ENCODE data around the gene SYNDIG1.

The SYNDIG1 gene

DNA sequence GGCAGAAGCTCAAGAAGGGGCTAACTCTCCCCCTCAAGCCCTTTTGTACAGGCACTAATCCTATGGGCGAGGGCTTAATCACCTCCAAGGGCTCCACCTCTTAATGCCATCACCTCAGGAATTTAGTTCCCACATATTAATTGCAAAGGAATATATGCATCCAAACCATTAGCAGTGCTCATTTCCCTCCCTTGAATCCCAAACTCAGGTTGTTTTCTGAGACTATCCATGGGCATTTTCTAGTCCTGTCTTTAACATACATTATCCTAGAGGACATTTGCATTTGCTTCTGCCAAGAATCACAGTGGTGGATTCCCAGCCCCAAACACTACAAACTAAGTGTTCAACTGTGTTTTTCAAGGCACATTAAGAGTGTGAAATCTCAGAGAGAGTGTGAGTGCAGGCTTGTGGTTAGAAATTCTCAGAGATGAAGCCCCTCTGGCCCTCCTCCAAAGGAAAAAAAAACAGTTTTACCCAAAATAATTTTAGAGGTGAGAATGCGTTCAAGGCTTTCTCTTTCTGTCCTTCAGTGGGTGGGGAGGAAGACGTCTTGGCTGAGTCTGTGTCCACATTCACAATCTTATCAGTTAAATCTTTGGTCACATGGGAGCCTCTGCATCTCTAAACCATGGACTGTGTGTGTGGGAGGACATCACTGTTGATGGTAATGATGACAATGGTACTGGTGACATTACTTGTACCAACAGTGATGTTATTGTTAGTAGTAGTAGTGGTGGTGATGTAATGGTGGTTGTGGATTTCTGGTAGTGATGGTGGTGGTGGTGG is 59.3 kb downstream of the SYNDIG1 start:
- no peak for DNase-seq (ENCODE audit: low read depth)

DNA sequence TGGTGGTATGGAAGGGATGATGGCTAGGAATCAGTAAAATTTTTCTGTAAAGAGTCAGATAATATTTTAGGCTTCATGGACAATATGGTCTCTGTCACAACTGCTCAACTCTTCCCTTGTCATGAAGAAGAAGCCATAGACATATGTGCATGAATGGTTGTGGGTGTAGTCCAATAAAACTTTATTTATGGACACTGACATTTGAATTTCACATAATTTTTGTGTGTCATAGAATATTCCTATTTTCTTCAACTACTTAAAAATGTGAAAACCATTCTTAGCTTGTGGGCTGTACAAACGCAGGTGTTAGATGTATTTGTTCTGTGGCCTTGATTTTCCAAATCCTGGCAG is 59.9 kb downstream of the SYNDIG1 start:
- no peak for DNase-seq (ENCODE audit: low read depth)

DNA sequence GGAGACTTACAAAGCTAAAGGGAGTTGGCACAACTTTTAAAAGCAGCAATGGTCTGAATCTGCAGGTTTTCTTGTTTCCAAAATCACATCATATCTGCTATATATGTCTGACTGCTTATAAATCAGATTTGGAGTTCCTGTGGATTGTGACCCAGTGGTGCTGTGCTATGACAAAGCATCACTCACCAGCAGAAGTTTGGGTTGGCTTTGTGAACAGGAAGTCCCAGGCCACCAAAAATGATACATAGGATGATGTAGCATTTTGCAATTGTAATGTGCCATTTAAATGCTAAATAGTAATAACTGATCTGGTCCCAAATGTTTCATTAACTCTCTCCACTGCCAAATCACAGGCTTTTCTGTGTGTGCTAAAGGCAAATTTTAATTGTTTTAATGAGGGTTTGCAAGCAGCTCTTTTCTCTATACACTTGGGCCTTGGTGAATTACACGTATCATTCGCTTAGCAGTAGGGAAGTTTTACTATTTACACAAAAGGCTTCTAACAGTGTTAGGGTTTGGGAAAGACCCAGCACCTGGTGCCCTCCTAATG is 60.8 kb downstream of the SYNDIG1 start:
- no peak for DNase-seq (ENCODE audit: low read depth)

DNA sequence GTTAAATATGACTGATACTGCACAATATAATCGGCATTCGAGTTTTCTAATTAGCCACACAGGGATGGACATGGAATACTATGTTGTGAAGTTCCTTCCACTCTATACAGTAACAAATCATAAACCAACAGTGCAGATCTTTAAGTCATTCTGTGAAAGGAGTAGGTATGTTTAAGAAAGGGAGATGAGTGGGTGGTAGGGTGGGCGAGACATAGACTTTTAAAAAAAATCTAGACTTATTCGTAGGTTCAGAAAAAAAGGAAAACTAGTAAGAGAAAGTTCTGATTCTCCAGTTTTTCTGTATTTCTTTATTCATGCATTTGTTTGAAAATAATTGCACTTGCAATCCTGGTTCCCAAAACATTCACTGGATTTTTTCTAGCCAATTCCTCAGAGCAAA is 61.8 kb downstream of the SYNDIG1 start:
- no peak for DNase-seq (ENCODE audit: low read depth)

DNA sequence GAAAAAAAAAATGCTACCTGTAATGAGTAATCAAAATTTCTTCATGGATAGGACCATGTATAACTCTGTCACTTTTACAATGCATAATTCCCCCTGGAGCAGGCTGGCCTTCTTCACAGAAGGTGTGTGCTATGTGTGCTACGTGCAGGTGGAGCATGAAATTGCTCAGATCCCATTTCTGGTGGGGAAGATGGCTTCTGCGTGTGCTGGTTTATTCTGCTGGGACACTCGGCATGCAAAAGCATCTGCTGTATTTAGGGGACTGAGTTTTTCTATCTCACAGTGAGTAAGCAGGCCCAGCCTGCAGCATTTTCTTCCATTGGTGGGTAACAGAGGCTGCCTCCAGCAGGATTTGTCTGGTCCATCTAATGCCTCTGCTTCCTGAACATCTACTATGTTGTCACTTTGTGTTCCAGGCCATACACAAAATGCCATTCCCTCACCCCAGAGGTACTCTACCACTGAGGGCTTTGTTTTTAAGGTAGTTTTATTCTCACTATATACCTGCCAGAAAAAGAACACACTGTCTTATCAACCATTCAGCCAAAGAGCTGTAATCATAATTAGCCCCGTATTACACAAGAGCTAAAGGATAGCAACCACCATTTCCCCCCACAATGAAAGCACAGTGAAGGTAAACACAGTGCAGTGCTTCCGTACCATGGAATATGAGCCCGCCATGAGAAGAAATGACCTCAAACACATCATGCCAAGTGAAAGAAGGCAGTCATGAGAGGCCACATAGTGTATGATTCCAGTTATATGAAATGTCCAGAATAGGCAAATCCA is 62.4 kb downstream of the SYNDIG1 start:
- no peak for DNase-seq (ENCODE audit: low read depth)

- no peak for DNase-seq (ENCODE audit: low read depth)
These were observed 64.0 kb downstream of the SYNDIG1 start for GRCh38 chr20:24533449-24533848.

- DNase-seq (ENCODE audit: low read depth) = no peak
These were observed 64.9 kb downstream of the SYNDIG1 start for GRCh38 chr20:24534282-24534681.

GRCh38 chr20:24535941-24536730 is 66.7 kb downstream of the SYNDIG1 start:
- no peak for DNase-seq (ENCODE audit: low read depth)

- DNase-seq (ENCODE audit: low read depth) = no peak
These were observed 67.8 kb downstream of the SYNDIG1 start for GRCh38 chr20:24537210-24537609.

DNA sequence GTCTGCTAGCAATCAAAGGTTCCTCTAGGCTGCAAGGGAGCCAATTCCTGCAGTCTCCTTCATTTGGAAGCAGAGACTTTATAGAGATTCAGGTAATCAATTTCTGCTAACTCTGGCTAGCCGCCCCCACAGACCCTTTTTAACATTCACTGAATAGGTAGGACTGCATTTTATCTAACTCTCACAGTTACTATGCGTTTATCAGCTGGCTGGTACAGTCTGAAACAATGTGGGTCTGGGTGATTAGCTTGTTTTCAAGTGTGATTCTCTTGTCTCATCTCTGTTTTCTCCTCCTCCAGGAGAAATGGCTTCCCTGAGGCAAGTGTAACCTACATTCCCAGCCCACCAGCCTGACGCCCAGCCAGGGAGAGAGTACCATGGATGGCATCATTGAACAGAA is 73.3 kb downstream of the SYNDIG1 start:
- DNase-seq (ENCODE audit: low read depth) = no peak

DNA sequence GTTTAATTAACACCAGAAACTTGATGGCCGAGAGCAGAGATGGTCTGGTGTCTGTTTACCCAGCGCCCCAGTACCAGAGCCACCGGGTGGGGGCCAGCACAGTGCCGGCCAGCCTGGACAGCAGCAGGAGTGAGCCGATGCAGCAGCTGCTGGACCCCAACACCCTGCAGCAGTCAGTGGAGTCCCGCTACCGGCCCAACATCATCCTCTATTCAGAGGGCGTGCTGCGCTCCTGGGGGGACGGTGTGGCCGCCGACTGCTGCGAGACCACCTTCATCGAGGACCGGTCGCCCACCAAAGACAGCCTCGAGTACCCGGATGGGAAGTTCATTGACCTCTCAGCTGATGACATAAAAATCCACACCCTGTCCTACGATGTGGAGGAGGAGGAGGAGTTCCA is 73.7 kb downstream of the SYNDIG1 start:
- DNase-seq (ENCODE audit: low read depth) = no peak

DNA sequence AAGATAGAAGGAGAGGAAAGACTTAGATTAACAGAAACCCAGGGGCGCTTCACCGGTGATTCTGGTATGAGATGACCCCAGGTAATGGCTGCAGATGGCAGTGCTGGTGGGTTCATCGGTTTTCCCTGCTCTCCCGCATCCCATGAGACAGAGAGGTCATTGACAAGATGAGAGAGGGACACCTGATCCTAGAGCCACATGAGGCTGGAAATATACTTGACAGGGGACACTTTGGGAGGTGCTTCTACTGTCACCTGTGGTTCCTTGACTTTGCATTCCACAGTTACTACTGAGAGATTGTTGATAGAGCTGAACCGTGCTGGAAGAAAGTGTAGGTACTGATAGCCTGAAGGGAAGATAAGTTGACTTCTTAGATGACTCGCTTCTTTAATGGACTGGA is 74.3 kb downstream of the SYNDIG1 start:
- no peak for DNase-seq (ENCODE audit: low read depth)

GRCh38 chr20:24544371-24544770 is 74.9 kb downstream of the SYNDIG1 start:
- DNase-seq (ENCODE audit: low read depth) = no peak

DNA sequence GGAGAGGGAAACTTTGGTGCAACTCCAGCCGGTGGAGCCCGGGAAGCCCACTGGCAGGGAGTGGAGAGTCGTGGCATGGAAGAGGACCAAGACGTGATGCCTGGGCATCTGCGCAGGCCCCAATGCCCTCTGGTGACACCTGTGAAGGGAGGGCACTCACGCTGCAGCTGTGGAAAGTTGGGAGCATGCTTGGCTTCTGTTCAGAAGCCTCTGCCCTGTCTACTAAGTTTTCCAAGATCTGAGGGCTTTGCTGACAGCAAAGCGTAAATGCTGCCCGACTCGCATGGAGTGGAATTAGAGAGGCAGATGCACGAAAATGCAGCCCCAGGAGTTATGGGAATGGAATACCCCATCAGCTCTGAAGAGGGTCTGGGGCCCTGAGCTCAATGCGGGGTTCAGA is 75.7 kb downstream of the SYNDIG1 start:
- DNase-seq (ENCODE audit: low read depth) = no peak

- no peak for DNase-seq (ENCODE audit: low read depth)
These were observed 76.9 kb downstream of the SYNDIG1 start for GRCh38 chr20:24546232-24546892.

- DNase-seq (ENCODE audit: low read depth) = no peak
These were observed 78.5 kb downstream of the SYNDIG1 start for GRCh38 chr20:24547967-24548366.

DNA sequence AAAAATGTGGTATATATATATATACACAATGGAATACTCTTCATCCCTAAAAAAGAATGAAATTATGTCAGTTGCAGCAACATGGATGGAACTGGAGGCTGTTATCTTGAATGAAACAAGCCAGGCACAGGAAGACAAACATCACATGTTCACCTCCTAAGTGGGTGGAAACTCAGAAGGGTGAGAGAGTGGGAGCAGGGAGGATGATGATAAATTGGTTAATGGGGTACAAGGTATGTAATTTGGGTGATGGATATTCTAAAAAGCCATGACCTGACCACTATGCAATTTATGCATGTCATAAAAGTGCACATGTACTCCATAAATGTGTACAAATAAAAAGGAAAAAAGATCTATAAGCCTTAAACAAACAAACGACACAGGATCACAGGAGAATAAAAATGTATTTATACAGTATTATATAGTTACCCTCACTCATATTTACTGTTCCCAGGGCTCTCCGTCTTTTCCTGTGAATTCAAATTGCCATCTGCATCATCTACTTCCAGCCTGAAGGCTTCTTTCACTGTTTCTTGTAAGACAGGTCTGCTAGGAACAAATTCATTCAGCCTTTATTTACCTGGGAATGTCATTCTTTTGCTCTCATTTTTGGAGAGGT is 89.8 kb downstream of the SYNDIG1 start:
- no peak for DNase-seq (ENCODE audit: low read depth)

DNA sequence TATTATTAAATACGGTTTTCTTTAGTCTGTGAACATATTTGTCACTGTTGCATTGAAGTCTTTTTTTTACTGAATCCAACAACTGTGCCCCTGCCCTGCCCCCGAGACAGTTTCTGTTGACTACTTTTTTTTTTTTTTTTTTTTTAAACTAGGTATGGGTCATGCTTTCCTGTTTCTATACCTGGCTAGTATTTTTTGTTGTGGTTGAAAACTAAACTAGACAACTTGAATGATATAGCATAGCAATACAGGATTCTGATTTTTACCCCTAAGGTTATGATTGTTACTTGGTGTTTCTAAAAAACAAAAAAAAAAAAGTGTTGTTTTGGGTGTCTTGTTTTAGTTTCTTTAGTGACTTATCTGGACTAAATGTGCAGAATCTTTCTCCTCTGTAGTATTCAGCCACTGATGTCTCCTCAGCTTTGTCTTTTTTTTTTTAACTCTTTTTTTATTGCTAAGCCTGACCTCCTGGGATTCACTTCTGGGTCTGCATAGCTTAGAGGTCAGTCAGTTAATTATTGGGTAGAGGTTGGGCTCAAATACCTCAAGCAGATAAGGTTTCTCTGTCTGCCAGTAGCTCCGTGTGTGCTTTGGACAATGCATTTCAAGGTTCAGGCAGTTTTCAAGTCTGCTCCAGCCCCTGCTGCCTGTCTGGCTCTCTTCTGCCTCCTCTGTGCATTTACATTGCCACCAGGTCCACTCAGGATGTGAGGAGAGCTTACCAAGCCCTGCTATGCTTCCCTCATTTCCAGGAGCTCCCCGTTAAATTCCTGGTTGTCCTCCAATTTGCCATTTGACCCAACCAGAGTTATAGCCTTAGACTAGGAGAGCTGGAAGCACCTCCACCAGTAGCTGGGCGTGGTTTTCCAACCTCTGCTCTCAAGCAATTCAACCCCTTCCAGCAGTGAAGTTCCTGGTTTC is 91.4 kb downstream of the SYNDIG1 start:
- no peak for DNase-seq (ENCODE audit: low read depth)

- DNase-seq (ENCODE audit: low read depth) = no peak
These were observed 96.5 kb downstream of the SYNDIG1 start for GRCh38 chr20:24565835-24566351.

DNA sequence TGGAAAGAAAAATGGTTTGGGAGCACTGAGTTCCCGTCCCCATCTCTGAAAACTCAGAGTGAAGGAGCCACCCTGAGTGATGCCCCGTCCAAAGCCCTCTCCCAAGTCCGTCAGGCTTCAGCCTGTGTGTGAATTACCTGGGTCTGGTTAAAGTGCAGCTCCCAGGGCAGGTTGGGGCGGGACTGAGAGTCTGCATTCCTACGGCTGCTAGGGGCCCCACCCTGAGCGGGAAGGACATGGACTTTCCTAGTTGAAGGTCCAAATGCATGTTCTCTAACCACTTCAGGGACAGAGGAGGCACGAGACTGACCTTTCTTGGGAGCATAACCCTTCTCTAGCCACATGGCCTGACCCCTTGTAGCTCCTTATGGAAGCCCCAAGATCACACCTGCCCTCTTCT is 97.2 kb downstream of the SYNDIG1 start:
- no peak for DNase-seq (ENCODE audit: low read depth)
